K562 (cell line): ENCODE data around the gene UBE2M. TPM values are rescaled to one million over a fixed set of nuclear protein-coding genes. Genes with fewer than 3 reads are reported as not detected.

Experiments
- CCNT2 ChIP-seq: IDR thresholded peaks from 2 replicates; pipeline ENCODE4 v1.6.1; 2011; ENCODE audit warnings: borderline replicate concordance, low read depth, mild to moderate bottlenecking, moderate library complexity, mixed read lengths, low read length; ENCODE audit not compliant: insufficient read length; ENCODE audit errors: extremely low read depth
- ETV1 ChIP-seq: fragments of 450-650 bp; conservative IDR thresholded peaks from 2 replicates; pipeline ENCODE4 v1.6.1; 2016; ENCODE audit warnings: missing genetic modification characterization, control low read depth, low read depth, missing compliant biosample characterization
- FOXK2 ChIP-seq, 2 experiments: fragments of 450-650 bp; IDR thresholded peaks in 1 of 2; conservative IDR thresholded peaks in 1 of 2; 2 replicates each; pipeline ENCODE4 v1.6.1; 2016; ENCODE audit warnings: low read depth in 2 of 2, mild to moderate bottlenecking in 1 of 2
- MAFK ChIP-seq: IDR thresholded peaks from 2 replicates; pipeline ENCODE4 v1.6.1; 2011; ENCODE audit warnings: low read length, improper control_type of control experiment
- MCM7 ChIP-seq, 2 experiments: fragments of 450-650 bp; IDR thresholded peaks; 2 replicates each; pipeline ENCODE4 v1.6.1; 2016 to 2018
- SMARCC2 ChIP-seq: fragments of 450-650 bp; IDR thresholded peaks from 2 replicates; pipeline ENCODE4 v1.6.1; 2017; ENCODE audit warnings: antibody characterized with exemption, moderate library complexity, mild to moderate bottlenecking, low read depth
- TRIM25 ChIP-seq: fragments of 450-650 bp; IDR thresholded peaks from 2 replicates; pipeline ENCODE4 v1.7.0; 2016; ENCODE audit warnings: borderline replicate concordance
- ZBTB33 ChIP-seq: sonication (generic); formaldehyde crosslinking; IDR thresholded peaks from 2 replicates; pipeline ENCODE4 v1.8.1; 2023; ENCODE audit warnings: mild to moderate bottlenecking, missing genetic modification reagents
- ZMIZ1 ChIP-seq, 2 experiments: fragments of 150-350 bp in 1 of 2; IDR thresholded peaks; 2 replicates each; pipeline ENCODE4 v1.6.1; 2012 to 2016; ENCODE audit warnings: low read depth in 2 of 2, low read length in 2 of 2, mild to moderate bottlenecking in 1 of 2, moderate library complexity in 1 of 2
- ZNF12 ChIP-seq: sonication (generic); formaldehyde crosslinking; IDR thresholded peaks from 2 replicates; pipeline ENCODE4 v1.4.0; 2020; ENCODE audit warnings: mild to moderate bottlenecking, missing genetic modification reagents
- ZNF436 ChIP-seq: fragments of 250-450, 450-650 bp; sonication (Bioruptor Pico); formaldehyde crosslinking; IDR thresholded peaks from 2 replicates; pipeline ENCODE4 v1.7.0; 2020; ENCODE audit warnings: mild to moderate bottlenecking
- ZNF699 ChIP-seq: fragments of 250-450 bp; sonication (Bioruptor Pico); IDR thresholded peaks from 2 replicates; pipeline ENCODE4 v1.8.0; 2021; ENCODE audit warnings: mild to moderate bottlenecking, moderate library complexity; ENCODE audit not compliant: insufficient replicate concordance
- polyA plus RNA-seq, 8 experiments: library from polyadenylated mRNA; depleted of rRNA in 4 of 8; stranded (reverse) in 5 of 8; unstranded in 3 of 8; fragments of >200 nt; fragmentation: Nextera tagmentation in 2 of 8; fragmentation: Illumina TruSeq in 1 of 8; extraction: Ambion mirVana in 2 of 8; extraction: Trizol in 1 of 8; gene quantifications; 2 replicates each; pipeline versions ENCODE4 v1.2.1 to v1.2.3, GENCODE V29; 2011 to 2014; ENCODE audit warnings: inconsistent platforms in 1 of 8, missing spikeins in 1 of 8
- total RNA-seq, 7 experiments: library from RNA; depleted of rRNA in 6 of 7; stranded (reverse); fragments of >200 nt in 6 of 7; fragmentation: Illumina TruSeq in 2 of 7; extraction: Trizol in 2 of 7; gene quantifications; 2 replicates each; pipeline versions ENCODE4 v1.2.1 to v1.2.3, GENCODE V29; 2011 to 2021; ENCODE audit warnings: low replicate concordance in 1 of 7
- TF ChIP-seq, protein P1 (sequence below), 2 experiments: fragments of 450-650 bp; conservative IDR thresholded peaks; 2 replicates each; pipeline ENCODE4 v1.6.1; 2017; ENCODE audit warnings: mild to moderate bottlenecking in 2 of 2, moderate library complexity in 2 of 2
- TF ChIP-seq, protein P2 (sequence below): fragments of 450-650 bp; IDR thresholded peaks from 2 replicates; pipeline ENCODE4 v1.6.1; 2018; ENCODE audit warnings: mild to moderate bottlenecking, low read depth; ENCODE audit not compliant: partially characterized antibody

Gene UBE2M
- total and polyA plus RNA-seq, 9 of the 15 experiments (the other 6 are each of a cell fraction or from before 2014, with no cell fraction given), result 0.92 to 163 (median 85.7) TPM

- no peak for TF ChIP-seq ZNF699 (CRISPR knock-in tag)
- TF ChIP-seq, protein P1, sequence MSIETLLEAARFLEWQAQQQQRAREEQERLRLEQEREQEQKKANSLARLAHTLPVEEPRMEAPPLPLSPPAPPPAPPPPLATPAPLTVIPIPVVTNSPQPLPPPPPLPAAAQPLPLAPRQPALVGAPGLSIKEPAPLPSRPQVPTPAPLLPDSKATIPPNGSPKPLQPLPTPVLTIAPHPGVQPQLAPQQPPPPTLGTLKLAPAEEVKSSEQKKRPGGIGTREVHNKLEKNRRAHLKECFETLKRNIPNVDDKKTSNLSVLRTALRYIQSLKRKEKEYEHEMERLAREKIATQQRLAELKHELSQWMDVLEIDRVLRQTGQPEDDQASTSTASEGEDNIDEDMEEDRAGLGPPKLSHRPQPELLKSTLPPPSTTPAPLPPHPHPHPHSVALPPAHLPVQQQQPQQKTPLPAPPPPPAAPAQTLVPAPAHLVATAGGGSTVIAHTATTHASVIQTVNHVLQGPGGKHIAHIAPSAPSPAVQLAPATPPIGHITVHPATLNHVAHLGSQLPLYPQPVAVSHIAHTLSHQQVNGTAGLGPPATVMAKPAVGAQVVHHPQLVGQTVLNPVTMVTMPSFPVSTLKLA (conservative IDR thresholded peaks at IDR 0.05), result peak; percentile 82 to 90
- TF ChIP-seq SMARCC2, result no peak
- peak in 1 of 2 experiments; percentile 65; a peak in 1 of 4 replicates for TF ChIP-seq ZMIZ1 (IDR thresholded peaks at IDR 0.05; ENCODE audit: low read depth in 2 of 2, low read length in 2 of 2)
- TF ChIP-seq MAFK, result no peak
- TF ChIP-seq TRIM25, result no peak
- TF ChIP-seq ETV1, result peak; percentile 88
- TF ChIP-seq ZNF436 (CRISPR knock-in tag), result 0 out of 2 replicates have a peak, but pooled peaks have one; percentile 14
- TF ChIP-seq FOXK2 (conservative IDR thresholded peaks at IDR 0.05 in 1 of 2, IDR thresholded peaks at IDR 0.05 in 1 of 2; ENCODE audit: low read depth in 2 of 2), result peak; percentile 85 to 87
- no peak for TF ChIP-seq ZNF12
- TF ChIP-seq CCNT2, result peak; percentile 94
- TF ChIP-seq, protein P2, sequence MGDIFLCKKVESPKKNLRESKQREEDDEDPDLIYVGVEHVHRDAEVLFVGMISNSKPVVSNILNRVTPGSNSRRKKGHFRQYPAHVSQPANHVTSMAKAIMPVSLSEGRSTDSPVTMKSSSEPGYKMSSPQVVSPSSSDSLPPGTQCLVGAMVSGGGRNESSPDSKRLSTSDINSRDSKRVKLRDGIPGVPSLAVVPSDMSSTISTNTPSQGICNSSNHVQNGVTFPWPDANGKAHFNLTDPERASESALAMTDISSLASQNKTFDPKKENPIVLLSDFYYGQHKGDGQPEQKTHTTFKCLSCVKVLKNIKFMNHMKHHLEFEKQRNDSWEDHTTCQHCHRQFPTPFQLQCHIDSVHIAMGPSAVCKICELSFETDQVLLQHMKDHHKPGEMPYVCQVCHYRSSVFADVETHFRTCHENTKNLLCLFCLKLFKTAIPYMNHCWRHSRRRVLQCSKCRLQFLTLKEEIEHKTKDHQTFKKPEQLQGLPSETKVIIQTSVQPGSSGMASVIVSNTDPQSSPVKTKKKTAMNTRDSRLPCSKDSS, result no peak
- TF ChIP-seq ZBTB33, result no peak; the same call in 1 of the 2 replicates
- TF ChIP-seq MCM7 (IDR thresholded peaks at IDR 0.05), result no peak
Observed at GRCh38 chr19:58554494-58555368, 3.7 kb downstream of the UBE2M start, which contains the start of gene CHMP2A (continued).
